ENCODE data around the gene IL12RB2.
"Not testable (repeated sequence)": the region's sequence is repeated elsewhere in the genome, so short reads cannot be mapped to it uniquely, and the experiment has no call there.

IL12RB2 gene

GRCh38 chr1:67431156-67431765, 123.6 kb downstream of the IL12RB2 start:
- Histone ChIP-seq H3K9ac (ENCODE audit: low read depth, low read length) (peak overlapping the region; percentile 93), H3K36me3 (ENCODE audit: insufficient read depth, low read length) (peaks cover 7% of the 10 kb centered on the region), H3K9me3 (ENCODE audit: control insufficient read depth, insufficient read depth, low read length) (no peaks in the 10 kb centered on the region), H3K4me1 (ENCODE audit: insufficient read depth, low read length) (peaks cover 7% of the 10 kb centered on the region; the same call in 1 of the 2 replicates)

- H3K4me1 ChIP-seq (ENCODE audit: insufficient read depth, low read length): peaks cover 4% of the 10 kb centered on the region; the same call in 1 of the 2 replicates
- peaks cover 7% of the 10 kb centered on the region for H3K36me3 ChIP-seq (ENCODE audit: insufficient read depth, low read length)
- H3K9me3 ChIP-seq (ENCODE audit: control insufficient read depth, insufficient read depth, low read length): no peaks in the 10 kb centered on the region
- peak overlapping the region; percentile 93; the same call in 1 of the 2 replicates for H3K9ac ChIP-seq (ENCODE audit: low read depth, low read length)
Observed at GRCh38 chr1:67431869-67432578, 124.4 kb downstream of the IL12RB2 start.

- H3K9me3 ChIP-seq (ENCODE audit: control insufficient read depth, insufficient read depth, low read length): no peaks in the 10 kb centered on the region
- H3K4me1 ChIP-seq (ENCODE audit: insufficient read depth, low read length): peaks cover 4% of the 10 kb centered on the region; the same call in 1 of the 2 replicates
- no peak overlapping the region for H3K9ac ChIP-seq (ENCODE audit: low read depth, low read length)
Observed at GRCh38 chr1:67432745-67433144, 125.1 kb downstream of the IL12RB2 start.

GRCh38 chr1:67433837-67434236, 126.2 kb downstream of the IL12RB2 start:
- Histone ChIP-seq H3K36me3 (ENCODE audit: insufficient read depth, low read length) (peaks cover 5% of the 10 kb centered on the region), H3K9ac (ENCODE audit: low read depth, low read length) (no peak overlapping the region)

More at GRCh38 chr1:67432745-67433144, 125.1 kb downstream of the IL12RB2 start:
- H3K36me3 ChIP-seq (ENCODE audit: insufficient read depth, low read length): peaks cover 7% of the 10 kb centered on the region

GRCh38 chr1:67434491-67434890, 126.8 kb downstream of the IL12RB2 start:
- Histone ChIP-seq H3K9me3 (ENCODE audit: control insufficient read depth, insufficient read depth, low read length) (no peaks in the 10 kb centered on the region), H3K9ac (ENCODE audit: low read depth, low read length) (no peak overlapping the region), H3K4me1 (ENCODE audit: insufficient read depth, low read length) (peaks cover 4% of the 10 kb centered on the region; the same call in 1 of the 2 replicates), H3K36me3 (ENCODE audit: insufficient read depth, low read length) (no peaks in the 10 kb centered on the region)

More at GRCh38 chr1:67433837-67434236, 126.2 kb downstream of the IL12RB2 start:
- no peaks in the 10 kb centered on the region for H3K9me3 ChIP-seq (ENCODE audit: control insufficient read depth, insufficient read depth, low read length)
- H3K4me1 ChIP-seq (ENCODE audit: insufficient read depth, low read length): peaks cover 4% of the 10 kb centered on the region; the same call in 1 of the 2 replicates

- Histone ChIP-seq H3K4me1 (ENCODE audit: insufficient read depth, low read length) (peaks cover 10% of the 10 kb centered on the region; the same call in 1 of the 2 replicates), H3K9ac (ENCODE audit: low read depth, low read length) (no peak overlapping the region), H3K9me3 (ENCODE audit: control insufficient read depth, insufficient read depth, low read length) (no peaks in the 10 kb centered on the region), H3K36me3 (ENCODE audit: insufficient read depth, low read length) (no peaks in the 10 kb centered on the region)
Observed at GRCh38 chr1:67436511-67437055, 128.9 kb downstream of the IL12RB2 start.

- H3K9ac ChIP-seq (ENCODE audit: low read depth, low read length): no peak overlapping the region
- H3K36me3 ChIP-seq (ENCODE audit: insufficient read depth, low read length): no peaks in the 10 kb centered on the region
- no peaks in the 10 kb centered on the region for H3K9me3 ChIP-seq (ENCODE audit: control insufficient read depth, insufficient read depth, low read length)
- peaks cover 8% of the 10 kb centered on the region; the same call in 1 of the 2 replicates for H3K4me1 ChIP-seq (ENCODE audit: insufficient read depth, low read length)
Observed at GRCh38 chr1:67437961-67438360, 130.3 kb downstream of the IL12RB2 start.

GRCh38 chr1:67439277-67440029, 131.8 kb downstream of the IL12RB2 start:
- H3K36me3 ChIP-seq (ENCODE audit: insufficient read depth, low read length): no peaks in the 10 kb centered on the region

DNA sequence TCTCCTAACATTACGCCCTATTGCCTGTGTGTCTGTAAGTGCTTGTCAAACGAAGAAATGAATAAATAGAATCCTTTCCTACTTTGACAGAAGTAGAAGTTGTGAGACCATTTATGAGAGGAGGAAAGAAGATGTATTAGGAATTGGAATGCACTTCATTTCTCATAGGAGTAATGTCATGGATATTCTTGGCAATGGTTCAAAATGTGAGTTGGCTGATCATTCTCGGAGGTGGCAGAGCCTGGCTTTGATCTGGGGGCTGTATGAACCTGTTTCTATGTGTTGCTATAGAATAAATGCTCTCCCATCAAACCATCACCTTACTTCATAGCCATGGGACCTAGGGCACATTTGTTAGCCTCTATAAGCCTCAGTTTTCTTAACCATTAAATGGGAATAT, 132.7 kb downstream of the IL12RB2 start:
- Histone ChIP-seq H3K36me3 (ENCODE audit: insufficient read depth, low read length) (no peaks in the 10 kb centered on the region), H3K9ac (ENCODE audit: low read depth, low read length) (no peak overlapping the region), H3K9me3 (ENCODE audit: control insufficient read depth, insufficient read depth, low read length) (no peaks in the 10 kb centered on the region), H3K4me1 (ENCODE audit: insufficient read depth, low read length) (peaks cover 8% of the 10 kb centered on the region; the same call in 1 of the 2 replicates)

More at GRCh38 chr1:67439277-67440029, 131.8 kb downstream of the IL12RB2 start:
- H3K9me3 ChIP-seq (ENCODE audit: control insufficient read depth, insufficient read depth, low read length): no peaks in the 10 kb centered on the region
- peaks cover 8% of the 10 kb centered on the region; the same call in 1 of the 2 replicates for H3K4me1 ChIP-seq (ENCODE audit: insufficient read depth, low read length)
- H3K9ac ChIP-seq (ENCODE audit: low read depth, low read length): no peak overlapping the region

DNA sequence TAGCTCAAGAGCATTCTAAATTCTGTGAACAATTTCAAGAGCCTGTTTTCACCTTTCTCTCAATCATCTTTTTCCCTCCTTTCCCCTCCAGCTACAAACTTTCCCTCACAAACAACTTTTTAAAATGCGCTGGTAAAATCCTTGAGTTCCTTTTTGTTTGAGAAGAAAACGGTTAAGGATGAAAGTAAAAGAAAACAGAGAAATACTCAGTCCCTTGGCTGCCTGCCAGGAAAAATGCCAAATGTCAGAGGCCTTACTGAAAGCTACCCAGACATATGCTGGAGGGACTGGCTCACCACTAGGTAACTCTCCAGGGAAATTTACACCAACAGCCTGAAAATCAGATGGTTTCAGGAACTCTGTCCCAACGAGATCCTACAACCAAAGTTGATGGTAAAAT, 133.5 kb downstream of the IL12RB2 start:
- peaks cover 8% of the 10 kb centered on the region; the same call in 1 of the 2 replicates for H3K4me1 ChIP-seq (ENCODE audit: insufficient read depth, low read length)
- no peak overlapping the region for H3K9ac ChIP-seq (ENCODE audit: low read depth, low read length)
- no peaks in the 10 kb centered on the region for H3K36me3 ChIP-seq (ENCODE audit: insufficient read depth, low read length)
- H3K9me3 ChIP-seq (ENCODE audit: control insufficient read depth, insufficient read depth, low read length): no peaks in the 10 kb centered on the region

DNA sequence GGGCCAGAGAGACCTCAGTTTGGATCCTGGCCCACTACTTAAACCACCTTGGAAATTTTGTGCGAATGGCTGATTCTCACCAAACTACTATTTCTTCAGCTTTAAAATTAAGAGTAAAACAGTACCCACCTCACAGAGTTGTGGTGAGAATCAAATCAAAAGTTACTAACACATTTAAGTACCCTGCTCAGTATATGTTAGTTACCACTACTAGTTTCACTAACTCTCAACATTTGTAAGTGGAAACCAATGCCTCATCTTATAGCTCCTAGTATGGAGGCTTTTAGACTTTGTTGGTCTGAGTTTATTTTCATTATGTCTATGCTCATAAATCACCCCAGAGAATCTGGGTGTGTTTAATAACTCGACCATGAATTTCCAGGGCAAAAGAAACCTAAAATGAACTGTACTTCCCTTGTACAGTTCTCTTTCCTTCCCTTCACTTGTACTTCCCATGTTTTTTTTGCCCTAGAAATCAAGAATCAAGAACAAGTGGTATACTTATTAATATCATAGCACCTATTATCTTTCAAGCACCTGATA, 134.1 kb downstream of the IL12RB2 start:
- Histone ChIP-seq H3K9ac (ENCODE audit: low read depth, low read length) (no peak overlapping the region), H3K36me3 (ENCODE audit: insufficient read depth, low read length) (no peaks in the 10 kb centered on the region), H3K4me1 (ENCODE audit: insufficient read depth, low read length) (peaks cover 8% of the 10 kb centered on the region; the same call in 1 of the 2 replicates), H3K9me3 (ENCODE audit: control insufficient read depth, insufficient read depth, low read length) (no peaks in the 10 kb centered on the region)

DNA sequence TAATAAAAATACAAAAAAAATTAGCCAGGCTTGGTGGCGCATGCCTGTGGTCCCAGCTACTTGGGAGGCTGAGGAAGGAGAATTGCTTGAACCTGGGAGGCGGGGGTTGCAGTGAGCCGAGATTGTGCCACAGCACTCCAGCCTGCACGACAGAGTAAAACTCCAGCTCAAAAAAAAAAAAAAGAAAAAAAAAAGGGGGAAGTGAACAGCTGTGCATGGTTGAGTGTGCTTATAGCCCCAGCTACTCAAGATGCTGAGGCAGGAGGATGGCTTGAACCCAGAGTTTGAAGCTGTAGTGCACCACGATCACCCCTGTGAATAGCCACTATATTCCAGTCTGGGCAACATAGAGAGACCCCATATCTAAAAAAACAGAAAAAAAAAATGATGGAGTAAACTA, 138.3 kb downstream of the IL12RB2 start:
- H3K36me3 ChIP-seq (ENCODE audit: insufficient read depth, low read length); H3K9ac ChIP-seq (ENCODE audit: low read depth, low read length); H3K9me3 ChIP-seq (ENCODE audit: control insufficient read depth, insufficient read depth, low read length); H3K4me1 ChIP-seq (ENCODE audit: insufficient read depth, low read length): not testable (repeated sequence)
